Calu3 (cell line): ENCODE results near the gene CPD. TPM values are rescaled to one million over a fixed set of nuclear protein-coding genes. Genes with fewer than 3 reads are reported as not detected.

Experiments used
- BruUV-seq: library from RNA; stranded (reverse); fragments of 400-500 nt; replicated peaks from 2 replicates; lab custom pipeline; 2021; lab: Mats Ljungman, UMichigan
- CTCF ChIA-PET: fragments of 300-600 bp; sonication (Branson Sonifier 250); formaldehyde crosslinking; loops from one replicate; lab custom pipeline; 2022; ENCODE audit warnings: antibody characterized with exemption; lab: Charles Lee
- DNase-seq: peaks from one replicate; pipeline ENCODE4 v3.0.0; 2022
- H3K27ac Mint-ChIP-seq: one replicate; pipeline ENCODE4 v1.8.0; 2022; ENCODE audit warnings: mixed read lengths; ENCODE audit not compliant: unreplicated experiment
- H3K27me3 Mint-ChIP-seq: one replicate; pipeline ENCODE4 v1.8.0; 2022; ENCODE audit warnings: mixed read lengths; ENCODE audit not compliant: unreplicated experiment
- H3K36me3 Mint-ChIP-seq: one replicate; pipeline ENCODE4 v1.8.0; 2022; ENCODE audit warnings: mild to moderate bottlenecking, moderate library complexity, mixed read lengths; ENCODE audit not compliant: insufficient read depth, unreplicated experiment
- H3K4me1 Mint-ChIP-seq: one replicate; pipeline ENCODE4 v1.8.0; 2022; ENCODE audit warnings: mild to moderate bottlenecking, low read depth, mixed read lengths; ENCODE audit not compliant: unreplicated experiment
- H3K4me3 Mint-ChIP-seq: one replicate; pipeline ENCODE4 v1.8.0; 2022; ENCODE audit warnings: mild to moderate bottlenecking, low read depth, moderate library complexity, mixed read lengths; ENCODE audit not compliant: unreplicated experiment
- H3K9me3 Mint-ChIP-seq: one replicate; pipeline ENCODE4 v1.8.0; 2022; ENCODE audit warnings: low read depth, mixed read lengths; ENCODE audit not compliant: unreplicated experiment
- intact Hi-C: fragments of 100-400 bp; cut with micrococcal nuclease; formaldehyde crosslinking; loops from one replicate; pipeline ENCODE4 v1.10.0; 2022; ENCODE audit not compliant: unreplicated experiment
- total RNA-seq: library from RNA; stranded (reverse); gene quantifications from 2 replicates; pipeline ENCODE4 v1.2.3, GENCODE V29; 2022
- TF ChIP-seq, protein P1 (sequence below): fragments of 200-600 bp; IDR thresholded peaks from one replicate; pipeline ENCODE4 v1.8.0; 2022; ENCODE audit warnings: antibody characterized with exemption; ENCODE audit not compliant: unreplicated experiment

The CPD gene
- total RNA-seq, 1 experiment from 2014 or later, result 82.9 TPM

DNA sequence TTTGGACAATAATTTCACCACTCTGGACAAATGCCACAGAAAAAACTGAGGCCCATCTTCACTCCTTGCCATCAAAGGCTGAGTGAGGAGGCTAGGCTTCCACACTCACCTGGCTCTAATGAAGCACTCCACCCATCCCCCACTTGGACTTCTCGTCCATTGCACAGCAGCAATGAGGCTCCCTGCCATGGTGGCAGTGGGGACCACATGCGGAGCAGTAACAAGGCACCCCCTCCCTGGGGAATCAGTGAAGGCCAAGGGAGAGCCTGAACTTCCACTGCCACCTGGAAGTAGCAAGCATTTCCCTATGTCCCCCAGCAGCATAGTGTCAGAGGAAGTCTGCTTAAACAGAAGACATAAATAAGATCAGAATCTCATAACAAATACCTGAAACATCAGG, 96.5 kb downstream of the CPD start:
- Mint-ChIP-seq H3K27me3 (no peaks in the 10 kb centered on the region), H3K4me1 (peaks cover 14% of the 10 kb centered on the region), H3K27ac (no peak overlapping the region), H3K4me3 (no peak overlapping the region), H3K36me3 (peaks cover 19% of the 10 kb centered on the region), H3K9me3 (no peaks in the 10 kb centered on the region)
- no TSS peak for BruUV-seq
- TF ChIP-seq, protein P1, sequence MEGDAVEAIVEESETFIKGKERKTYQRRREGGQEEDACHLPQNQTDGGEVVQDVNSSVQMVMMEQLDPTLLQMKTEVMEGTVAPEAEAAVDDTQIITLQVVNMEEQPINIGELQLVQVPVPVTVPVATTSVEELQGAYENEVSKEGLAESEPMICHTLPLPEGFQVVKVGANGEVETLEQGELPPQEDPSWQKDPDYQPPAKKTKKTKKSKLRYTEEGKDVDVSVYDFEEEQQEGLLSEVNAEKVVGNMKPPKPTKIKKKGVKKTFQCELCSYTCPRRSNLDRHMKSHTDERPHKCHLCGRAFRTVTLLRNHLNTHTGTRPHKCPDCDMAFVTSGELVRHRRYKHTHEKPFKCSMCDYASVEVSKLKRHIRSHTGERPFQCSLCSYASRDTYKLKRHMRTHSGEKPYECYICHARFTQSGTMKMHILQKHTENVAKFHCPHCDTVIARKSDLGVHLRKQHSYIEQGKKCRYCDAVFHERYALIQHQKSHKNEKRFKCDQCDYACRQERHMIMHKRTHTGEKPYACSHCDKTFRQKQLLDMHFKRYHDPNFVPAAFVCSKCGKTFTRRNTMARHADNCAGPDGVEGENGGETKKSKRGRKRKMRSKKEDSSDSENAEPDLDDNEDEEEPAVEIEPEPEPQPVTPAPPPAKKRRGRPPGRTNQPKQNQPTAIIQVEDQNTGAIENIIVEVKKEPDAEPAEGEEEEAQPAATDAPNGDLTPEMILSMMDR, result no peak
- intact Hi-C loops, result no loop called here
- CTCF ChIA-PET, result no interaction called here
- DNase-seq, result no peak

DNA sequence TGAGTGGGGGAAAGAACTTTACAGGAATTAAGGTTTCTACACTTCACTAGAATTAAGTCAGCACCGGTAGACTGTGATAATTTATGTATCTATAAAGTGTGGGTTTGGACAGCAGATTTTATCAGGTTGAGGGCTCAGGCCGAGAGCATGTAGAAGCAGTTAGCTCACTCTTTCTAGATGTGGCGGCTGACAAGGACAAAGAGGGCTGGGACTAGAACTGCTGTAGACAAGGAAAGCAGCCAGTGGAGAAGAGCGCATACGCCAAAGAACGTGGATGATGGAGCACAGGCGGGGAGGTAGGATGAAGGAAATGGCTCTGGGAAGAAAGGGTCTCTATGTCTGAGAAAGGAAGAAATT, 98.0 kb downstream of the CPD start:
- DNase-seq, result peak; percentile 4
- CTCF ChIA-PET, result interaction anchor here (0.6 to 1.4 kb wide), 6 partner anchors 43 to 240 kb away, joined by 3 to 4 read pairs (median 3); no protein-coding TSS in a partner anchor
- Mint-ChIP-seq H3K4me3 (peak overlapping the region; percentile 99), H3K36me3 (peaks cover 31% of the 10 kb centered on the region), H3K9me3 (no peaks in the 10 kb centered on the region), H3K27me3 (no peaks in the 10 kb centered on the region), H3K4me1 (peaks cover 14% of the 10 kb centered on the region), H3K27ac (peak overlapping the region; percentile 98)
- no TSS peak for BruUV-seq
- intact Hi-C loops, result no loop called here
- TF ChIP-seq, protein P1, result no peak

DNA sequence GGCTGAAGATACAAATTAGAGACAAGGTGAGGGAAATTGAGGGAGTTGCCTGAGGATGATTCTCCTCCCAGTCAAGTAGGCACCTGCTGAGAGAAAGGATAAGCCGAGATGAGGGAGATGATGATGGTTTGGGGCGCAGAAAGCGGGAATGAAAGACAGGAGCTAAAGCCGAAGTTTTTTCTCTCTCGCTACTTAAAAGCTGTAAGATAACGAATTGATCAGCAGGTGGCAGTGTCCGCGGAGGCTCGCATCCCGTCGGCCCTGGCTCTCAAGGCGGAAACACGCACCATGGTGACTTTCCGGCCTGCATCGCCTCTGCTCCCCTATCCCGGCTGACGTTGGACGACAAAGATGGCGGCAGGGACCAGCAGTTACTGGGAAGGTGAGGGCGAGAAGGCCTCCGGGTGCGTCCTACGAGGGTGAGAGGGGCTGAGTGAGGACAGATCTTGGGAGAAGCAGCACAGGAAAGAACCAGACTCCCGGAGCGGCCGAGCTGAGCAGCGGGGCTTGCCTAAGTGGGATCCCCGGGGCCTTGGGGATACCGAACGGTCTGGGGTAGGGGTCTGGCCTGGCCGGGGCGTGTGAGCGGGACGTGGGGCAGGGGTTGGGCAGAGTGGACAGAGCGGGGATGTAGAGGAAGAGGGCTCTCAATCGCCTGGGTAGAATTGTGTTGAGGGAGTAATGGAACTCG, 98.5 kb downstream of the CPD start, which contains the start of gene GOSR1:
GOSR1 (plus strand) TSS at position 326 of the 691 bp plus-strand sequence; CDS start at position 352, 26 bp downstream.
- Mint-ChIP-seq H3K36me3 (peaks cover 36% of the 10 kb centered on the region), H3K27me3 (no peaks in the 10 kb centered on the region), H3K4me1 (peaks cover 14% of the 10 kb centered on the region), H3K27ac (peak within 1 kb of the TSS; percentile 98), H3K4me3 (peak within 1 kb of the TSS; percentile 99), H3K9me3 (no peaks in the 10 kb centered on the region)
- TF ChIP-seq, protein P1, result peak; percentile 65
- no TSS peak for BruUV-seq
- CTCF ChIA-PET, result interaction anchor here (0.6 to 1.4 kb wide), 6 partner anchors 44 to 239 kb away, joined by 3 to 4 read pairs (median 3); no protein-coding TSS in a partner anchor
- peak; percentile 91 for DNase-seq
- intact Hi-C loops, result no loop called here

- Mint-ChIP-seq H3K4me1 (peaks cover 14% of the 10 kb centered on the region), H3K4me3 (peak overlapping the region; percentile 99), H3K9me3 (no peaks in the 10 kb centered on the region), H3K36me3 (peaks cover 36% of the 10 kb centered on the region), H3K27ac (peak overlapping the region; percentile 98), H3K27me3 (no peaks in the 10 kb centered on the region)
- CTCF ChIA-PET, result interaction anchor here (0.6 to 1.3 kb wide), 2 partner anchors 62 to 239 kb away, joined by 3 read pairs; no protein-coding TSS in a partner anchor
- no peak for DNase-seq
- no TSS peak for BruUV-seq
- TF ChIP-seq, protein P1, result no peak
- intact Hi-C loops, result no loop called here
Observed at GRCh38 chr17:30477774-30478115, 99.0 kb downstream of the CPD start.
